ENCODE measurements around the gene CEP164. TPM values are rescaled to one million over a fixed set of nuclear protein-coding genes. Genes with fewer than 3 reads are reported as not detected.

Gene CEP164
- total and polyA plus RNA-seq, 9 of the 15 experiments (the other 6 are each of a cell fraction or from before 2014, with no cell fraction given) = 2.1 to 16.5 (median 10.4) TPM

- TF ChIP-seq PREB (CRISPR knock-in tag; IDR thresholded peaks at IDR 0.05) (no peak), RCOR1 (IDR thresholded peaks at IDR 0.05; ENCODE audit: borderline replicate concordance in 1 of 2, low read depth in 2 of 2, low read length in 2 of 2) (no peak), TFAP4 (CRISPR knock-in tag; IDR thresholded peaks at IDR 0.05; ENCODE audit: borderline replicate concordance) (no peak), EWSR1 (IDR thresholded peaks at IDR 0.05; ENCODE audit: borderline replicate concordance, low read depth, partially characterized antibody) (no peak), PTTG1 (tag; IDR thresholded peaks at IDR 0.05; ENCODE audit: low read depth) (no peak), KAT2B (IDR thresholded peaks at IDR 0.05; ENCODE audit: low read depth, low read length) (no peak), TEAD1 (CRISPR knock-in tag; IDR thresholded peaks at IDR 0.05) (no peak), IFI16 (CRISPR knock-in tag; IDR thresholded peaks at IDR 0.05) (no peak), E2F8 (IDR thresholded peaks at IDR 0.05; ENCODE audit: low read depth, partially characterized antibody) (no peak)
Observed at GRCh38 chr11:117411736-117412135, 84.1 kb downstream of the CEP164 start (continued).
